DOHH2 (cell line): ENCODE results near the gene KLRF1.

Experiments used
- EZH2phosphoT487 ChIP-seq: fragments of 200-600 bp; sonication (generic); IDR thresholded peaks from 2 replicates; pipeline ENCODE4 v1.6.1; 2017; ENCODE audit warnings: borderline replicate concordance, mild to moderate bottlenecking, antibody characterized with exemption, low read length, moderate library complexity, mixed read lengths
- TF ChIP-seq, protein P1 (sequence below): fragments of 200-600 bp; sonication (generic); IDR thresholded peaks from one replicate; pipeline ENCODE4 v1.5.1; 2014; ENCODE audit warnings: antibody characterized with exemption, mild to moderate bottlenecking, low read depth, low read length; ENCODE audit not compliant: poor library complexity, severe bottlenecking

DNA sequence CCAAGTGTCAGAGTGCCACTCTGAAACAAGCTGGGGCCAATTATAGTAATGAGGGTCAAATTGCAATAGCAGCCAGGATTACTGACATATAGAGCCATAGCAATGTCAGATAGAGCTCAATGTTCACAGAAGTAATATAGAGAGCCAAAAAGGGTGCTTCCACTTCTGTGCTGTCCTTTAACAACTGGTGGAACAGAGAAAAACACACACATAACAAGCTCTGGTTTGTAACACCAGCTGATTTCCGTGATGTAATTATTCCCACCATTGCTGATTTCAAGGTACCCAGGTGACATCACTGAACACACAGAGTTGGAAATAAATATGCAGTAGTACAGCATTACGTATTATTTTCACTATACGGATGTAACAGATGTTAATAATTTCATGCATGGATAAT is 44.9 kb downstream of the KLRF1 start:
- TF ChIP-seq, protein P1, sequence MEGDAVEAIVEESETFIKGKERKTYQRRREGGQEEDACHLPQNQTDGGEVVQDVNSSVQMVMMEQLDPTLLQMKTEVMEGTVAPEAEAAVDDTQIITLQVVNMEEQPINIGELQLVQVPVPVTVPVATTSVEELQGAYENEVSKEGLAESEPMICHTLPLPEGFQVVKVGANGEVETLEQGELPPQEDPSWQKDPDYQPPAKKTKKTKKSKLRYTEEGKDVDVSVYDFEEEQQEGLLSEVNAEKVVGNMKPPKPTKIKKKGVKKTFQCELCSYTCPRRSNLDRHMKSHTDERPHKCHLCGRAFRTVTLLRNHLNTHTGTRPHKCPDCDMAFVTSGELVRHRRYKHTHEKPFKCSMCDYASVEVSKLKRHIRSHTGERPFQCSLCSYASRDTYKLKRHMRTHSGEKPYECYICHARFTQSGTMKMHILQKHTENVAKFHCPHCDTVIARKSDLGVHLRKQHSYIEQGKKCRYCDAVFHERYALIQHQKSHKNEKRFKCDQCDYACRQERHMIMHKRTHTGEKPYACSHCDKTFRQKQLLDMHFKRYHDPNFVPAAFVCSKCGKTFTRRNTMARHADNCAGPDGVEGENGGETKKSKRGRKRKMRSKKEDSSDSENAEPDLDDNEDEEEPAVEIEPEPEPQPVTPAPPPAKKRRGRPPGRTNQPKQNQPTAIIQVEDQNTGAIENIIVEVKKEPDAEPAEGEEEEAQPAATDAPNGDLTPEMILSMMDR = no peak
- TF ChIP-seq EZH2phosphoT487 = no peak
